Stomach smooth muscle (tissue), 2 donors: ENCODE data around the gene ATP11A.
"Not testable (repeated sequence)": the region's sequence is repeated elsewhere in the genome, so short reads cannot be mapped to it uniquely, and the experiment has no call there.

Experiments used
- H3K27ac ChIP-seq: one replicate; pipeline ENCODE4 v1.7.0; 2013; ENCODE audit warnings: mild to moderate bottlenecking, low read length, inconsistent platforms
- H3K27me3 ChIP-seq, 2 donors: one replicate each; pipeline ENCODE4 v1.7.0; 2013; ENCODE audit warnings: low read length in 2 of 2; ENCODE audit not compliant: insufficient read depth in 2 of 2, control insufficient read depth in 1 of 2
- H3K36me3 ChIP-seq, 2 donors: one replicate each; pipeline ENCODE4 v1.7.0; 2013; ENCODE audit warnings: low read length in 2 of 2; ENCODE audit not compliant: control insufficient read depth in 2 of 2, insufficient read depth in 2 of 2
- H3K4me1 ChIP-seq: one replicate; pipeline ENCODE4 v1.7.0; 2013; ENCODE audit warnings: low read length; ENCODE audit not compliant: control insufficient read depth, insufficient read depth
- H3K4me3 ChIP-seq, 2 donors: one replicate each; pipeline ENCODE4 v1.7.0; 2013; ENCODE audit warnings: low read length in 2 of 2
- H3K9ac ChIP-seq, 2 donors: one replicate each; pipeline ENCODE4 v1.7.0; 2013; ENCODE audit warnings: low read length in 2 of 2, mild to moderate bottlenecking in 1 of 2
- H3K9me3 ChIP-seq, 2 donors: one replicate each; pipeline ENCODE4 v1.7.0; 2013; ENCODE audit warnings: low read length in 2 of 2; ENCODE audit not compliant: control insufficient read depth in 2 of 2
- donor health status: healthy.
- donor health status: Pancreatic carcinoma.

Gene ATP11A

DNA sequence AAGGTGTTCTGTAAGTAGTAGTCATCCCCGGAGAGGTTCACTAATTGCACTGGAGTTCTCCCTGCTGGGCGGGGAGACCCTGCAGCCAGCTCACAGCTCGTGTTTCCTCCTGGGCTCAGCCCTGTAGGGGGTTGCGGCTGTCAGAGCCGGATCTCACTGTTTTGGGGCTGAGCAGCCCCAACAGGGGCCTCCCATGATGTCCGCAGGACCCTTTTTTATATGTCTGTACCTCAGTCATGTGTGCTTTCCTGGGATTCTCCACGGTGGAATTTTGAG is 148.9 kb downstream of the ATP11A start:
- Histone ChIP-seq H3K36me3 (peaks cover 13 to 31% of the 10 kb centered on the region in 2 donors), H3K27ac (no peak overlapping the region), H3K4me1 (peaks cover 20% of the 10 kb centered on the region)

DNA sequence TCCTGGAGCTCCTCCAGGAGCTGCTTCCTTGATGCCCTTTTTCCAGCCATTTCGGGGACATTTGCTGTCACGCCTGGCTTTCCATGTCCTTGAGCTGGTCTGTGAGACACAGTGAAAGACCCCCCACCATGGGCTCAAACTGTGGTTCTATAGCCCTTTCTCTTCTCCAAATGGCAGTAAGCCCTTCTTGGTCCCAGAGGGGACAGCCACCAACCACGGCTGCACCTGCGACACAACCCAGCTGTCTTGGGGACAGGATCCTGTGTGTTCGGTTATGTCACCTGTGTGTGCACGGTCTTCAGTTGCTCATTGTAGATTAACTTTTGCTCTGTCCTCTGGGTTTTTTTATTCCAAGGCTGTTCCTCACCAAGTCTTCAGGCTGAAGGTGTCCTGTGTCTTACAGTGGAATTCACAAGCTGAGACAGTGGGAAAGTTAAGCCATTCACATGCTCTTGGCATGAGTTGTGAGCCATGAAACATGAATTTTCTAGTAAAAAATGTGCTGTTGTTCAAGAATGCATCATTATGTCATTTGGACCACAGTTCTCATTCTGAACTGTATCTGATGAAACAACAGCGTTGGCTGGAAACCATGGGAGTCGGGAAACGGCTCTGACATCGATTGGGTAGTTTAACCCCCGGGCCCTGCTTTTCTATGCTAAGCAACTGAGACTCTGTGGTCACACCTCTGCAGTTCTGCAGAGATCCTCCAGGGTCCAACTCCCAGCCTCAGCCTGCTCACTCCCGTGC is 149.7 kb downstream of the ATP11A start:
- Histone ChIP-seq H3K36me3 (peaks cover 14 to 26% of the 10 kb centered on the region in 2 donors), H3K27ac (no peak overlapping the region), H3K27me3 (no peaks in the 10 kb centered on the region), H3K9ac (no peak overlapping the region), H3K4me3 (no peak overlapping the region), H3K9me3 (no peaks in the 10 kb centered on the region), H3K4me1 (peaks cover 26% of the 10 kb centered on the region)

More for the DNA sequence above, 148.9 kb downstream of the ATP11A start:
- no peak overlapping the region for H3K9ac ChIP-seq
- H3K4me3 ChIP-seq = no peak overlapping the region
- no peaks in the 10 kb centered on the region for H3K9me3 ChIP-seq
- no peaks in the 10 kb centered on the region for H3K27me3 ChIP-seq

DNA sequence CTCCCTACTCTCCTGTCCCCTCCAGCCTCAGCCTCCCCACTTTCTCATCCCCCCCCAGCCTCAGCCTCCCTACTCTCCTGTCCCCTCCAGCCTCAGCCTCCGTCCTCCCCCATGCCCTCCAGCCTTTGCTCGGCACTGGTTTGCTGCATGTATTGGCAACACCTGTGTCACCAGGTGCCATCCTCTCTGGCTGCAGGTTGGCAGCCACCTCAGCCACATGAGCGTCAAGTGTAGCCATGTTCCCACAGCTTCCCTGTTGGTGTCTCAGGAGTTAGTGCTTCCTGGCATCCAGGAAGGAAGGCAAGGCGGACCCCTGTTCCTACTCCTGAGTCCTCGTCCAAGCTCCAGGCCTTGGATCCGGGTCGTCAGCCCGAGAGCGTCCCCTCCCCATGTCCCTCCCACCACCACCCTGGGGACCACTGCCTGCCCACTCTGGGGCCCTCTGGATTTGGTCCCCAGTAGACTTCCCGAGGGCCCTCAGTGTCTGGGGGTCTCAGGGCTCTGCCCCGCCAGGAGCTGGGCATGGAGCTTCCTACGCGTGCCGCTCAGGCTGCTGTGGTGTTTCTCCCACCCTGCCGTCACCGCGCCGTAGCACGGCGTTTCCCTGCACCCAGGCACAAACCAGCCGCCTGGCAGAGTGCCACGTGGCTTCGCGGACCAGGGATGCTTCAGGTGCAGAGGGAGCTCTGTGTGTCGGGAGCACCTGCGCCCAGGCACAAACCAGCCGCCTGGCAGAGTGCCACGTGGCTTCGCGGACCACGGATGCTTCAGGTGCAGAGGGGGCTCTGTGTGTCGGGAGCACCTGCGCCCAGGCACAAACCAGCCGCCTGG is 150.8 kb downstream of the ATP11A start:
- H3K4me1 ChIP-seq = peaks cover 26% of the 10 kb centered on the region
- H3K4me3 ChIP-seq = no peak overlapping the region
- H3K27me3 ChIP-seq = no peaks in the 10 kb centered on the region
- peaks cover 11 to 22% of the 10 kb centered on the region in 2 donors for H3K36me3 ChIP-seq
- no peak overlapping the region for H3K9ac ChIP-seq
- no peaks in the 10 kb centered on the region for H3K9me3 ChIP-seq
- no peak overlapping the region for H3K27ac ChIP-seq

DNA sequence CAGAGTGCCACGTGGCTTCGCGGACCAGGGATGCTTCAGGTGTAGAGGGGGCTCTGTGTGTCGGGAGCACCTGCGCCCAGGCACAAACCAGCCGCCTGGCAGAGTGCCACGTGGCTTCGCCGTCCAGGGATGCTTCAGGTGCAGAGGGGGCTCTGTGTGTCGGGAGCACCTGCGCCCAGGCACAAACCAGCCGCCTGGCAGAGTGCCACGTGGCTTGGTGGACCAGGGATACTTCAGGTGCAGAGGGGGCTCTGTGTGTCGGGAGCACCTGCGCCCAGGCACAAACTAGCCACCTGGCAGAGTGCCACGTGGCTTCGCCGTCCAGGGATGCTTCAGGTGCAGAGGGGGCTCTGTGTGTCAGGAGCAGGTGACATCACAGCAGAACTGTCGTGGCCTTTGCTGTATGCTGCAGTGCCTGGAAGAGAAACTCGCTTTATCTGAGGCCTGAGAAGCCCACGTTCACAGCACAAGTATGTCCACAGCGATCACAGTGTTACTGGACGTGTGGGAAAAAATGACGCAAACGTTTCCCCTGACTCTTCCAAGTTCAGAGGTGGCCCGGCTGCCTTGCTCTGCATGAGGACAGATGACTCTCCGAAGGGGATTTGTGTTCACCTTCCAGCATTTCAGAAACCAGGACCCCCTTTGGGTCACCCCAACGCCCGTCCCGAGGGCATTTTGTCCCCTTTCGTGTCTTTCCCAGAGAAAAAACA is 151.6 kb downstream of the ATP11A start:
- Histone ChIP-seq H3K4me1 (peaks cover 26% of the 10 kb centered on the region), H3K36me3 (peaks cover 8 to 23% of the 10 kb centered on the region in 2 donors)
- H3K4me3 ChIP-seq, H3K9me3 ChIP-seq, H3K27ac ChIP-seq, H3K27me3 ChIP-seq, H3K9ac ChIP-seq: not testable (repeated sequence)

DNA sequence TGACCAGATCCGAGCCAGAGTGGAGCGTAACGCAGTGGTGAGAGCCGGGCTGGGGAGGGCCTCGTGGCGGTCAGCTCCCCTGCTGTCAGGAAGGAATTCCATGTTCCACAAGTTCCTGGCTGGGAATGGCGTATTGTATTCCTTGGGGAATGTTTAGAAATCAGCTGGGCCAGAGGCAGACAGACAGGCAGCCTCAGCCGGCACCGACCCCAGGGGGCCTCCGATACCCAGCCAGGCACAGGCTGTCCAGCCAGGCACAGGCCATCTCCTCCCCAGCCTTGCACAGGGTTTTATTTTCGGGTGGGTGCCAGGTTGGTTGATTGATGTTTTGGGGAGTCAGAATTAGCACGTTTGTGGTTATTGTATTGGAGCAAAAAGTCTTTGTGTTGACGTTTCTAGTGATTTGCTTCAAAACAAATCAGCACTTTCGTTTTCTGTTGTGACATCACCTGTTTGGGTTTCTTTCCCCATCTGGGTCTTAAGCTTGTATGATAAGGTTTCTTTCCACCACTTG is 152.6 kb downstream of the ATP11A start:
- peak overlapping the region; percentile 55 for H3K27ac ChIP-seq
- H3K27me3 ChIP-seq = no peaks in the 10 kb centered on the region
- peak overlapping the region in 1 of 2 donors; percentile 47 for H3K9ac ChIP-seq
- H3K36me3 ChIP-seq = peaks cover 8 to 19% of the 10 kb centered on the region in 2 donors
- H3K4me3 ChIP-seq = peak overlapping the region in 1 of 2 donors; percentile 63
- no peaks in the 10 kb centered on the region for H3K9me3 ChIP-seq
- H3K4me1 ChIP-seq = peaks cover 23% of the 10 kb centered on the region

DNA sequence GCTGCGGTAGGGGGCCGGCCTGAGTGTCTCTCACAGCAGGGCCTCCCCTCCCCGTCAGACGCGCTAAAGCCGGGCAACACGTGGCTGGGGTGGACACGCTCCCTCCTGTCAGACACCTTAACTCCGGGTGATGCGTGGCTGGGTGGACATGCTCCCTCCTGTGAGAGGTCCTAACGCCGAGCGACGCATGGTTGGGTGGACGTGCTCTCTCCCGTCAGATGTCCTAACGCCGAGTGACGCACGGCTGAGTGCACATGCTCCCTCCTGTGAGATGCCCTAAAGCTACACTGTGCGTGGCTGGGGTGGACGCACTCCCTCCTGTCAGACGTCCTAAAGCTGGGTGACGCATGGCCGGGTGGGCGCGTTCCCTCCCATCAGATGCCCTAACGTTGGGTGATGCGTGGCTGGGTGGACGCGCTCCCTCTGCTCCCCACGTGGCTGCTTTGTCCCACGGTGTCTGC is 153.1 kb downstream of the ATP11A start:
- Histone ChIP-seq H3K27ac (peak overlapping the region; percentile 55), H3K9ac (no peak overlapping the region), H3K9me3 (no peaks in the 10 kb centered on the region), H3K4me3 (peak overlapping the region in 1 of 2 donors; percentile 63), H3K36me3 (peaks cover 8 to 19% of the 10 kb centered on the region in 2 donors), H3K27me3 (no peaks in the 10 kb centered on the region), H3K4me1 (peaks cover 21% of the 10 kb centered on the region)

DNA sequence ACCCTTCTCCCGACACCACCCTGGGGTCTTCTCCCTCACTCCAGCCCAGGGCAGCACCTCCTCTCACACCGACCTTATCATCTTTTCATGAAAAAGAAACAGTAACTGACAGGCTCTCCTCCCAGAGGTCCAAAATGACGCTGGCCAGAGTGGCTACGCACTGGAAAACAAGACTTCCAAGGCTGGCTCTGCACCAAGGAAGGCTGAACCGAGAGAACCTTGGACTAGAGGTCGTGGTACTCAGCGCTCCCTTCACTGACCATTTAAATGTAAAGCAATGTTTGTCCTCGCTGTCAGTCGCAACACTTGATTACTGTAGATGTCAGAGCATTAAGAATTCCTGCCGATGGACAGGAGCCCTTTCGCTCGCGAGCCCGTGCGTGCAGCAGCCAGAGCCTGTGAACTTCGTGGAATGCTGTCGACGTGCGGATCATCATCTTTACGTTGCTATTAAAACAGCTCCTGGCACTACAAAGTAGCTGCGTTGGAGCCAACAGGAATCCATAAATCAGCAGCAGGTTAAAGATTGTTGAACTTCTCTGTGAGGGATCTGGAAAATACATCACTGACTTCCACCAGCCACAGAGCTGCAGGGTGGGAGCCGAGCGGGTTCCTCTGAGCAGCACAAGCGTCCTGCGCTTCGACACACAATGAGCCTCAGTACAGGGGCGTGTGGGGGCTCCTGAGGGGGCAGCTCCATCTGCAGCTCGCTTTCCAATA is 153.7 kb downstream of the ATP11A start:
- H3K36me3 ChIP-seq = peaks cover 8 to 16% of the 10 kb centered on the region in 2 donors
- H3K27me3 ChIP-seq = no peaks in the 10 kb centered on the region
- H3K9me3 ChIP-seq = no peaks in the 10 kb centered on the region
- peak overlapping the region; percentile 55 for H3K27ac ChIP-seq
- H3K4me3 ChIP-seq = peak overlapping the region; percentile 45 to 63
- peaks cover 21% of the 10 kb centered on the region for H3K4me1 ChIP-seq
- peak overlapping the region in 1 of 2 donors; percentile 21 for H3K9ac ChIP-seq

DNA sequence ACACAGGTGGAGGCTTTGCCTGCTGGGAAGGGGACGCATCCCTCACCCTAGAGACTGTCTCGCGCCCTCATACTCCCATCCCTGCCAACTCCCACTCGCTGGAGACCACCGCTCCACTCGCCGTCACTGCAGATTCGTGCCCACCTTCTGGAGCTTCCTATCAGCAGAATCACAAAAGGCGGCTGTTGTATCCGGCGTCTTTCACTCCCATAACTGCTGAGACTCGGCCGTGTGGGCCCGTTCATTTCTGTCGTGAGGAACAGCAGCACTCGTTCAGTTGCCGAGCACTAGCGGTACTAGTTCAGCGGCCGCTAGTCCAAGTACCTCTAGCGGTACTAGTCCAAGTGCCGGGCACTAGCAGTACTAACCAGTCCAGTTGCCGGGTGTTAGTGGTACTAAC is 154.6 kb downstream of the ATP11A start:
- H3K36me3 ChIP-seq = peaks cover 5 to 10% of the 10 kb centered on the region in 2 donors
- H3K27me3 ChIP-seq = no peaks in the 10 kb centered on the region

DNA sequence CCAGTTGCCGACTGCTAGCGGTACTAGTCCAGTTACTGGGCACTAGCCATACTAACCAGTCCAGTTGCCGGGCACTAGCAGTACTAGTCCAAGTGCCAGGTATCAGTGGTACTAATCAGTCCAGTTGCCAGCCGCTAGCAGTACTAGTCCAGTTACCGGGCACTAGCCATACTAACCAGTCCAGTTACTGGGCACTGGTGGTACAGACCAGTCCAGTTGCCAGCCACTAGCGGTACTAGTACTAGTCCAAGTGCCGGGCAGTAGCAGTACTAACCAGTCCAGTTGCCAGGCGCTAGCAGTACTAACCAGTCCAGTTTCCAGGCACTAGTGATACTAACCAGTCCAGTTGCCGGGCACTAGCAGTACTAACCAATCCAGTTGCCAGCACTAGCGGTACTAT is 155.0 kb downstream of the ATP11A start:
- H3K27ac ChIP-seq = no peak overlapping the region
- no peaks in the 10 kb centered on the region for H3K9me3 ChIP-seq
- peaks cover 18% of the 10 kb centered on the region for H3K4me1 ChIP-seq
- H3K27me3 ChIP-seq = no peaks in the 10 kb centered on the region
- H3K36me3 ChIP-seq = peaks cover 3 to 9% of the 10 kb centered on the region in 2 donors
- no peak overlapping the region for H3K9ac ChIP-seq
- H3K4me3 ChIP-seq = no peak overlapping the region

More for the DNA sequence above, 154.6 kb downstream of the ATP11A start:
- no peak overlapping the region for H3K9ac ChIP-seq
- no peak overlapping the region for H3K27ac ChIP-seq
- peaks cover 20% of the 10 kb centered on the region for H3K4me1 ChIP-seq
- H3K4me3 ChIP-seq = no peak overlapping the region
- no peaks in the 10 kb centered on the region for H3K9me3 ChIP-seq
